ENCODE results near the gene NPL. TPM values are rescaled to one million over a fixed set of nuclear protein-coding genes. Genes with fewer than 3 reads are reported as not detected.

The NPL gene
- total RNA-seq, 4 donors from 2014 or later: 6.6 to 18.9 (median 9.7) TPM

- DNase-seq (ENCODE audit: low spot score in 2 of 2): no peak
- 65 to 67% methylated on average over 4 of the region's 4 CpGs for whole genome bisulfite sequencing, 2 donors
- intact Hi-C loops (cut with DNase I; ENCODE audit: low total_unique reads): no loop called here
- TF ChIP-seq POLR2A (IDR thresholded peaks at IDR 0.05): no peak
- TF ChIP-seq CTCF (IDR thresholded peaks at IDR 0.05): no peak
- no peak overlapping the region for H3K4me3 ChIP-seq (ENCODE audit: low read depth, poor library complexity, severe bottlenecking)
These were observed 25.4 kb upstream of the NPL start for GRCh38 chr1:182764029-182764727.

DNA sequence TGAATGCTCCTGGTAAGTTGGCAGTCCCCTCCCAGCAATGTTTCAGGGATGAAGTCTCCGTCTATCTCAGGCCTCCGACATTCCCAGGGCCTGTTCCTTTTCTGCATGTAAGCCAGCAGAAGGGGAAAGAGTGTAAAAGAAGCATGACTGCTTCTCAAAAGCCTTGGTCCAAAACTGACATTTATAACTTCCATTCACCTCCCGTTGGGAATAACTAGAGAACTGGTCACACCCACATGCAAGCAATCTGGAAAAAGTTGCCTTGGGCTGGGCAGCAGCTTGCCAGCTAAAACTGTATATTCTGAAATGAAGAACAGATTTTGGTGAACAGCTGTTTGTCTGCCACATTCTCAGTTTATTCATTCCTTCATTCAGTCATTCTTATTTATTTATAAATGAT, 24.2 kb upstream of the NPL start:
- TF ChIP-seq POLR2A (IDR thresholded peaks at IDR 0.05) (no peak), CTCF (IDR thresholded peaks at IDR 0.05) (no peak)
- intact Hi-C loops (cut with DNase I; ENCODE audit: low total_unique reads): no loop called here
- no peak overlapping the region for H3K4me3 ChIP-seq (ENCODE audit: low read depth, poor library complexity, severe bottlenecking)
- 37 to 42% methylated on average over 3 of the region's 3 CpGs for WGBS, 2 donors
- no peak for DNase-seq (ENCODE audit: low spot score in 2 of 2)

- DNase-seq (ENCODE audit: low spot score in 2 of 2): no peak
- intact Hi-C loops (cut with DNase I; ENCODE audit: low total_unique reads): no loop called here
- no peak overlapping the region for H3K4me3 ChIP-seq (ENCODE audit: low read depth, poor library complexity, severe bottlenecking)
- TF ChIP-seq POLR2A (IDR thresholded peaks at IDR 0.05): no peak
- no peak for TF ChIP-seq CTCF (IDR thresholded peaks at IDR 0.05)
- 92 to 97% methylated on average over 2 of the region's 2 CpGs for WGBS, 2 donors
These were observed 23.5 kb upstream of the NPL start for GRCh38 chr1:182766050-182766449.

GRCh38 chr1:182766881-182767645, 22.5 kb upstream of the NPL start:
- no peak for TF ChIP-seq POLR2A (IDR thresholded peaks at IDR 0.05)
- TF ChIP-seq CTCF (IDR thresholded peaks at IDR 0.05): no peak
- intact Hi-C loops (cut with DNase I; ENCODE audit: low total_unique reads): no loop called here
- WGBS, 2 donors: 73 to 89% methylated on average over 4 of the region's 4 CpGs
- H3K4me3 ChIP-seq (ENCODE audit: low read depth, poor library complexity, severe bottlenecking): no peak overlapping the region
- no peak for DNase-seq (ENCODE audit: low spot score in 2 of 2)

DNA sequence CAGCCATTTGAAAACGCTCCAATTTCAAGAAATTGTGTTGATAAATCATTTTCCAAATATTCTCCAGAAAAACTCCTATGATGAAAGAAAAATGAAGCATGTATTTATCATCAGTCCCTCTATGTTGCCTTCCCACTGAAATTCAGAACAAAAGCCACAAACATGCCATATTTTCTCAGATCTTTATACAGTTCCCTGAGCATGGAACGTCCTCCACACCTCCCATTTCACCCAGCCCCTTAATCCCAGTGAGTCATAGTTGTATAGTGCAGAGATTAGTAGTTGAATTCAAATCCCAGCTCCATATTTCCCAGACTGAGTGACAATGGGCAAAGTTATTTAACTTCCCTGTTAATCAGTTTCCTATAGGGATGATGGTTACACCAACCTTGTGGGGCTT, 20.6 kb upstream of the NPL start:
- DNase-seq (ENCODE audit: low spot score in 2 of 2): no peak
- TF ChIP-seq CTCF (IDR thresholded peaks at IDR 0.05) (no peak), POLR2A (IDR thresholded peaks at IDR 0.05) (no peak)
- intact Hi-C loops (cut with DNase I; ENCODE audit: low total_unique reads): no loop called here
- 31 to 40% methylated on average over 2 of the region's 2 CpGs for WGBS, 2 donors
- H3K4me3 ChIP-seq (ENCODE audit: low read depth, poor library complexity, severe bottlenecking): no peak overlapping the region
